Right atrium auricular region (tissue), 2 donors: ENCODE measurements around the gene CMBL. TPM values are rescaled to one million over a fixed set of nuclear protein-coding genes. Genes with fewer than 3 reads are reported as not detected.
"Not testable (repeated sequence)": the region's sequence is repeated elsewhere in the genome, so short reads cannot be mapped to it uniquely, and the experiment has no call there.

ENCODE experiments used
- DNase-seq: peaks from one replicate; pipeline ENCODE4 v3.0.0-alpha.2; 2019; ENCODE audit warnings: low spot score
- H3K27ac ChIP-seq, 2 donors: fragments of 200-600 bp; sonication (generic); 1 replicate in 1 of 2; 2 replicates in 1 of 2; pipeline ENCODE4 v1.5.1; 2016 to 2019
- H3K27me3 ChIP-seq, 2 donors: fragments of 200-600 bp; sonication (generic); one replicate each; pipeline versions ENCODE4 v1.5.1 to v1.6.0; 2017 to 2019
- H3K36me3 ChIP-seq: fragments of 200-600 bp; sonication (generic); one replicate; pipeline ENCODE4 v1.5.1; 2016
- H3K4me1 ChIP-seq, 2 donors: fragments of 200-600 bp; sonication (generic); one replicate each; pipeline versions ENCODE4 v1.5.1 to v1.6.0; 2017 to 2019
- H3K4me3 ChIP-seq, 2 donors: fragments of 200-600 bp; sonication (generic); 1 replicate in 1 of 2; 2 replicates in 1 of 2; pipeline ENCODE4 v1.5.1; 2017 to 2019; ENCODE audit warnings: mild to moderate bottlenecking in 1 of 2, moderate library complexity in 1 of 2
- H3K9me3 ChIP-seq, 2 donors: fragments of 200-600 bp; sonication (generic); one replicate each; pipeline ENCODE4 v1.5.1; 2019
- total RNA-seq, 2 donors: library from RNA; depleted of rRNA; stranded (reverse); fragments of >200 nt; gene quantifications; one replicate each; pipeline ENCODE4 v1.1.0, GENCODE V29; 2016
- TF ChIP-seq, protein P1 (sequence below), 2 donors: fragments of 200-600 bp; sonication (generic); IDR thresholded peaks; one replicate each; pipeline ENCODE4 v1.5.1; 2019; ENCODE audit warnings: antibody characterized with exemption in 2 of 2

CMBL gene
- total RNA-seq, 2 donors from 2014 or later, result 5.9 to 20.7 TPM

DNA sequence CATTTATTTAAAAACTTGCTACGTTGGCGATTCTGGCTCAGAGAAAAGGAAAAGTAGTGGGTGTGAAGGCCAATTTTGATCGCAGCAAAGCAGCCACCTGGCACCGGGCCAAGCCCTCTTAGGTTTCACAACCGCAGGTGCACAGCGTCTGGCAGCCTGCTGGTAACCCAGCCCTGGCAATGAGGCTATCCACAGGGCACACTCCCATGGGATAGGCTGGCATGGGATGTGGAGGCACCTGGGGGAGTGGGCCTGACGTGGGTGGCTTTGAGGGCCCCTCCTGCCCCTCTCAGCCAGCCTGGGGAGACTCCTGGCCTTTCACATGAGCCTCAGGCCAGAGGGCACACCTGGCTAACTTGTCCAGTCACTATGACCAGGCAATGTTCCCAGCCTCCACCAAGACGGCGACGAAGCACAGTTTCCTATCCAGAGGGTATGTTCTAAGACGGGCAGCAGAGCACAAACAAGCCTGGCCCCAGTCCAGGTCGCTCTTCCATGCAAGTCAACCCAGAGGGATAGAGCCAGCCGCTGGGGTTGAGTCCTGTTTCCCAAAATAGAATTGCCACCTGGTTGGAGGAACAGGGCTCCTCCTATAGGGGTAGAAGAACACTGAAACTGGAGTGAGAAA, 19.0 kb downstream of the CMBL start:
- Histone ChIP-seq H3K27ac (peak overlapping the region; percentile 65 to 71), H3K36me3 (no peaks in the 10 kb centered on the region), H3K4me3 (no peak overlapping the region), H3K9me3 (no peaks in the 10 kb centered on the region), H3K27me3 (no peaks in the 10 kb centered on the region), H3K4me1 (peaks cover 0 to 17% of the 10 kb centered on the region in 2 donors)
- TF ChIP-seq, protein P1, sequence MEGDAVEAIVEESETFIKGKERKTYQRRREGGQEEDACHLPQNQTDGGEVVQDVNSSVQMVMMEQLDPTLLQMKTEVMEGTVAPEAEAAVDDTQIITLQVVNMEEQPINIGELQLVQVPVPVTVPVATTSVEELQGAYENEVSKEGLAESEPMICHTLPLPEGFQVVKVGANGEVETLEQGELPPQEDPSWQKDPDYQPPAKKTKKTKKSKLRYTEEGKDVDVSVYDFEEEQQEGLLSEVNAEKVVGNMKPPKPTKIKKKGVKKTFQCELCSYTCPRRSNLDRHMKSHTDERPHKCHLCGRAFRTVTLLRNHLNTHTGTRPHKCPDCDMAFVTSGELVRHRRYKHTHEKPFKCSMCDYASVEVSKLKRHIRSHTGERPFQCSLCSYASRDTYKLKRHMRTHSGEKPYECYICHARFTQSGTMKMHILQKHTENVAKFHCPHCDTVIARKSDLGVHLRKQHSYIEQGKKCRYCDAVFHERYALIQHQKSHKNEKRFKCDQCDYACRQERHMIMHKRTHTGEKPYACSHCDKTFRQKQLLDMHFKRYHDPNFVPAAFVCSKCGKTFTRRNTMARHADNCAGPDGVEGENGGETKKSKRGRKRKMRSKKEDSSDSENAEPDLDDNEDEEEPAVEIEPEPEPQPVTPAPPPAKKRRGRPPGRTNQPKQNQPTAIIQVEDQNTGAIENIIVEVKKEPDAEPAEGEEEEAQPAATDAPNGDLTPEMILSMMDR (IDR thresholded peaks at IDR 0.05), result no peak
- no peak for DNase-seq

DNA sequence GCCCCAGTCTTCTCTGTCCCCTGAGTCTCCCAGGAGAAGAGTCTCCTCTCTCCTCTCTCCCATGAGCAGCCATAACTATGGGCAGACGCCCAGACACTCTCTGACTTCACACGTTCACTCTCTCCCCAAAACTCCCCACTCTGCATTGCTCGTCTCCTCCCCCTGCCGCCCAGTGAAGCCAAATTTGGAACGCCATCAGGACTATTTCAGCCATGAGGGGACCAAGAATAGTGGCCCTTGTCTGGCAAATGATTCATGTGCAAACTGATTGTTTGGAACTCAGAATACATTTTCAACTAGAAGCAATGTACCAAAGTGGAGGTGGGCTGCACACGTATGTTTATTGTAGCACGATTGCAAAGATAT, 20.9 kb downstream of the CMBL start:
- H3K36me3 ChIP-seq, result no peaks in the 10 kb centered on the region
- H3K4me1 ChIP-seq, result peaks cover 0 to 17% of the 10 kb centered on the region in 2 donors
- no peak for DNase-seq
- no peak overlapping the region for H3K4me3 ChIP-seq
- H3K9me3 ChIP-seq, result no peaks in the 10 kb centered on the region
- TF ChIP-seq, protein P1 (IDR thresholded peaks at IDR 0.05), result no peak
- H3K27ac ChIP-seq, result no peak overlapping the region
- no peaks in the 10 kb centered on the region for H3K27me3 ChIP-seq

DNA sequence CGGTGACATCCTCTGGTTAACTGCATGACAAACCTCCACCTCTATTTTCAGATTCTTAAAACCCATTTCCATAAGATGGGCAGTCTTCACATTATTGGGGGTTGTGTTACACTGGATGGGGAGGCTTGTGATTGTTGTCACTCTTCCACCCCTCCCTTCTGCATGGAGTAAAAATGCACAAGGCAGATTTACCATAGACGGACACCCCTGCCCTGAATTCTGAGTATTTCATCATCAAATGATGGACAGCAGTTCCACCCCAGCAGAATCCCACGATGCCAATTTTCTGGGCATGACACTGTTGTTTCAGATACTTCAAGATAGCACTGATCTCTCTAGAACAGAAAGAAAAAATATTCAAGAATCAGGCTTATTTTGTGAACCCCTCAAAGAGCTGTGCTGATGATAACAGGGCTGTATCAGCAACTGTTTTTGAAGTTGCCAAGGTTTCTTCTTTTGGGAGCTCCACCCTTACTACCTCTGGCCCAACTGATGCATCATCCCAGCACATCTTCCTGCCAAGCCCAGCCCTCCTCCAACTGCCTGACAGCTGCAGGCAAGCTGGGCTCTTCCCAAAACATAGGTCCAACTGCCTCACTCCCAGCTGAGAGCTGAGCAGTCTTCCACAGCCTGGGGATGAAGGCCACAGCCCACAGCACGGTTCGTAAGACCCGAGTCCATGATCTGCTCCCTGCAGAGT, 21.4 kb downstream of the CMBL start:
- no peak for DNase-seq
- H3K27ac ChIP-seq, result no peak overlapping the region
- H3K4me1 ChIP-seq, result peaks cover 0 to 17% of the 10 kb centered on the region in 2 donors
- no peaks in the 10 kb centered on the region for H3K36me3 ChIP-seq
- TF ChIP-seq, protein P1 (IDR thresholded peaks at IDR 0.05), result no peak
- no peaks in the 10 kb centered on the region for H3K9me3 ChIP-seq
- no peak overlapping the region for H3K4me3 ChIP-seq
- H3K27me3 ChIP-seq, result no peaks in the 10 kb centered on the region

DNA sequence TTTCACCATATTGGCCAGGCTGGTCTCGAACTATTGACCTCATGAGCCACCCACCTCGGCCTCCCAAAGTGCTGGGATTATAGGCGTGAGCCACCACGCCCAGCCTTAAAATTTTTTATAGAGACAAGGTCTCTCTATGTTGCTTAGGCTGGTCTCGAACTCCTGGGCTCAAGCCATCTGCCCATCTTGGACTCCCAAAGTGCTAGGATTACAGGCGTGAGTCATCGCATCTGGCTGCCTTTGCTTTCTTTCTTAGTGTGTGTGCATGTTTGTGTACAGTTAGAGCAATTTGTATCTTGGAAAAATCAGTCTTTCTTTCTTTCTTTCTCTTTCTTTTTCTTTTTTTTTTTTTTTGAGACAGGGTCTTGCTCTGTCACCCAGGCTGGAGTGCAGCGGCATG, 22.3 kb downstream of the CMBL start:
- DNase-seq, H3K9me3 ChIP-seq, H3K27me3 ChIP-seq, H3K27ac ChIP-seq, H3K36me3 ChIP-seq, H3K4me3 ChIP-seq: not testable (repeated sequence)
- peaks cover 0 to 17% of the 10 kb centered on the region in 2 donors for H3K4me1 ChIP-seq

DNA sequence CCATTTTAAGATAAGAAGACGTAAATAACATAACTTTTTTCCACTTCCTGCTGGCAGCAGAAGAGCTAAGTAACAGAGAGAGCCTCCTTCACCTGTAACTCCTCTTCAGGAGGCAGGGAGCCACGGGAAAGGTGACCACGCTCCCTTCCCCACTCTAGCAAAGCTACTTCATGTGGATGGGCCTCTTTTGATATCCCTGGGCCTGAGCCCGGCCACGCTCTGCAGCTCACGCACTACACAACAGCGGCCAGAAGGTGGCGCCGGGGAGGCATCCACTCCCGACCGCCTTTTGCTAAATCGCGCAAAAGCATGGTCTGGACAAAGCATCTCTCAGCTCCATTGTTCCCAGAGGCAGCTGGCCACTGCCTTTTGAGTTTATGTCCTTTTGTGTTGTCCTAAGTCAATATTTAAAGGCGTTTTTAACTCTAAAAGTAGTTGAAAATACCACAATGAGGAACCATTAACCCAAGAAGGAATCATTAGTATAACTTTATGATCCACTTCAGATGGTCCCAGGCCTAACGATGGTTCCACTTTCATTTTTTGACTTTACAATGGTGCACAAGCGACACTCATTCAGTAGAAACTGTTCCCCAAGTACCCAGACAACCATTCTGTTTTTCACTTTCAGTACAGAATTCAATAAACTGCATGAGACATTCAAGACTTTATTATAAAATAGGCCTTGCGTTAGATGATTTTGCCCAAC, 23.6 kb downstream of the CMBL start:
- Histone ChIP-seq H3K27ac (no peak overlapping the region), H3K27me3 (no peaks in the 10 kb centered on the region), H3K36me3 (peaks cover under 1% of the 10 kb centered on the region), H3K4me1 (peaks cover 0 to 9% of the 10 kb centered on the region in 2 donors), H3K4me3 (no peak overlapping the region), H3K9me3 (no peaks in the 10 kb centered on the region)
- TF ChIP-seq, protein P1 (IDR thresholded peaks at IDR 0.05), result peak; percentile 89 to 97
- peak; percentile 86 for DNase-seq
